NCI-H146 treated with DMSO at 0.1 percent for 48 hours (cell line): ENCODE results near the gene VPS13C.
A peak's percentile ranks its signal among the peaks of the same experiment; 100 is the strongest.

Source experiments
- DNase-seq: peaks from one replicate; lab custom pipeline; 2025; ENCODE audit not compliant: unreplicated experiment; lab: John Stamatoyannopoulos, UW

The VPS13C gene

GRCh38 chr15:62060113-62060895 is at the start of gene VPS13C:
Gene VPS13C, minus strand, starts transcription at chr15:62060447. Its CDS starts 73 bp downstream, at chr15:62060374.
- DNase-seq: peak; percentile 81

- no peak for DNase-seq
Observed at GRCh38 chr15:62109437-62109836, 49.2 kb upstream of the VPS13C start.

GRCh38 chr15:62108411-62108810 is 48.2 kb upstream of the VPS13C start:
- no peak for DNase-seq

- DNase-seq: no peak
Observed at GRCh38 chr15:62107571-62108121, 47.4 kb upstream of the VPS13C start.

- DNase-seq: no peak
Observed at GRCh38 chr15:62106096-62106495, 45.8 kb upstream of the VPS13C start.

- no peak for DNase-seq
Observed at GRCh38 chr15:62105266-62105665, 45.0 kb upstream of the VPS13C start.

GRCh38 chr15:62104846-62105245 is 44.6 kb upstream of the VPS13C start:
- DNase-seq: no peak

- DNase-seq: no peak
Observed at GRCh38 chr15:62104401-62104800, 44.2 kb upstream of the VPS13C start.

GRCh38 chr15:62103431-62103830 is 43.2 kb upstream of the VPS13C start:
- no peak for DNase-seq

GRCh38 chr15:62099094-62099601 is 38.9 kb upstream of the VPS13C start:
- peak; percentile 72 for DNase-seq

- no peak for DNase-seq
Observed at GRCh38 chr15:62094388-62094787, 34.1 kb upstream of the VPS13C start.

- DNase-seq: no peak
Observed at GRCh38 chr15:62093809-62094208, 33.6 kb upstream of the VPS13C start.

GRCh38 chr15:62090988-62091387 is 30.7 kb upstream of the VPS13C start:
- DNase-seq: no peak

- DNase-seq: no peak
Observed at GRCh38 chr15:62089616-62090015, 29.4 kb upstream of the VPS13C start.

- no peak for DNase-seq
Observed at GRCh38 chr15:62088353-62088693, 28.1 kb upstream of the VPS13C start.

- DNase-seq: peak; percentile 70
Observed at GRCh38 chr15:62087671-62088352, 27.6 kb upstream of the VPS13C start.

GRCh38 chr15:62085740-62086139 is 25.5 kb upstream of the VPS13C start:
- DNase-seq: no peak

- DNase-seq: peak; percentile 38
Observed at GRCh38 chr15:62083194-62084154, 23.2 kb upstream of the VPS13C start.

GRCh38 chr15:62079594-62079993 is 19.3 kb upstream of the VPS13C start:
- no peak for DNase-seq

GRCh38 chr15:62075595-62076277 is 15.5 kb upstream of the VPS13C start:
- DNase-seq: peak; percentile 36
